Activated T-cell treated with anti-CD3 and anti-CD28 coated beads, Interleukin-2, amount 50 U/mL, for 4 hours (primary cell): ENCODE results near the gene BABAM2. TPM values are rescaled to one million over a fixed set of nuclear protein-coding genes. Genes with fewer than 3 reads are reported as not detected.

ENCODE experiments used
- ATAC-seq, 2 donors: fragments of 200-7000 bp; cut with Tn5 transposase; one replicate each; pipeline ENCODE4 v1.10.0; 2021
- DNase-seq: peaks from one replicate; pipeline ENCODE4 v3.0.0-alpha.2; 2020
- H3K27me3 Mint-ChIP-seq: one replicate; pipeline ENCODE4 v1.8.0; 2021; ENCODE audit warnings: low read depth, mixed read lengths
- H3K36me3 Mint-ChIP-seq: one replicate; pipeline ENCODE4 v1.8.0; 2022; ENCODE audit warnings: mixed read lengths; ENCODE audit not compliant: insufficient read depth
- H3K4me1 Mint-ChIP-seq: one replicate; pipeline ENCODE4 v1.8.0; 2021; ENCODE audit warnings: low read depth, mixed read lengths
- H3K4me3 Mint-ChIP-seq: one replicate; pipeline ENCODE4 v1.8.0; 2021; ENCODE audit warnings: mild to moderate bottlenecking, moderate library complexity, mixed read lengths
- H3K9me3 Mint-ChIP-seq: one replicate; pipeline ENCODE4 v1.8.0; 2021; ENCODE audit warnings: mixed read lengths
- total RNA-seq, 3 donors: library from RNA; stranded (reverse); gene quantifications; one replicate each; pipeline ENCODE4 v1.2.1, GENCODE V29; 2021

The BABAM2 gene
- total RNA-seq: 10 to 100 TPM; 34.3 to 45.9 (median 35.6) TPM

DNA sequence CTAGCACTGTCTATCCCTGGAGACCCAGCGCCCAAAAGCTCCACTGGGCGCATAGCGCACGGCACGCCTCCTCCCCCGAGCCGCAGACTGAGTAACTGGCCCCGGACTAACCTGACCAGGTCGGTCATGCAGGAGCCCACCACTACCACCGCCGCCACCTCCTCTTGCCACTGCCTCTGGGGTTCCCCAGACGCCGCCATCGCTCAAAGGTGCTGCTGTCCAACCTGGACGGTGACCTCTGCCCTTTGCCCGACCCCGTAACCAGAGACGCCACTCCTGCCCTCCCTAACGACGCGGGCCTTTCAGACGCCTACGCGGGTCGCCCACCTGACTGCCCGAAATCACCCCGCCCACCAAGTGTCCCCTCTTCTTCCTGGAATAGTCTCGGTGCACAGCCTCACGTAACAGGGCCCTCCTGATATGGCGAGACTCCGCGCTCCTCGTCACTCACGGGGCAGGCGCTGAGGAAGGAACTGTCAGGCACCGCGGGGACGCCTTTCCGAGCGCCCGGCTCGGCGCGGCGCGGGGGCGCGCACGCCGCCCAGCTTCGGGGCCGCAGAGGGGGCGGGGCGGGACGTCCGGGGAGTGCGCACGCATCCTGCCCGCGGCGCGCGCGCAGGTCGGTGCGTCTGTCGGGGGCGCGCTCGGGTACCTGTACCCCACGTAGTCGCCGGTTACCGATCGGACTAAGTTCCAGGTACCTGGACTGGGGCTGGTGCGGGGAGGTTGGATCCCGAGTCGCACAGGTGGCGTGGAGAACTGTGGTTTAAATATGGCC lies at the start of gene BABAM2, which contains the start of gene RBKS:
Gene BABAM2 (plus strand): TSS at position 584 of the 778 bp plus-strand sequence. CDS start 3,828 bp downstream, outside the sequence.
Gene RBKS (minus strand): TSS at position 242 of the 778 bp plus-strand sequence. CDS start 42 bp downstream, at position 200.
- ATAC-seq (peak; percentile 88 to 92), DNase-seq (peak; percentile 91)
- Mint-ChIP-seq H3K36me3 (peaks cover 10% of the 10 kb centered on the region), H3K4me1 (peaks cover 66% of the 10 kb centered on the region), H3K4me3 (peak within 1 kb of the TSS; percentile 98), H3K27me3 (peaks cover 1% of the 10 kb centered on the region), H3K9me3 (no peaks in the 10 kb centered on the region)

- DNase-seq: no peak
- H3K4me1 Mint-ChIP-seq: no peaks in the 10 kb centered on the region
- ATAC-seq: no peak
- H3K36me3 Mint-ChIP-seq: no peaks in the 10 kb centered on the region
- H3K9me3 Mint-ChIP-seq: no peaks in the 10 kb centered on the region
- H3K27me3 Mint-ChIP-seq: no peaks in the 10 kb centered on the region
- H3K4me3 Mint-ChIP-seq: no peak overlapping the region
These were observed 47.6 kb upstream of the BABAM2 start for GRCh38 chr2:27842894-27843293.

DNA sequence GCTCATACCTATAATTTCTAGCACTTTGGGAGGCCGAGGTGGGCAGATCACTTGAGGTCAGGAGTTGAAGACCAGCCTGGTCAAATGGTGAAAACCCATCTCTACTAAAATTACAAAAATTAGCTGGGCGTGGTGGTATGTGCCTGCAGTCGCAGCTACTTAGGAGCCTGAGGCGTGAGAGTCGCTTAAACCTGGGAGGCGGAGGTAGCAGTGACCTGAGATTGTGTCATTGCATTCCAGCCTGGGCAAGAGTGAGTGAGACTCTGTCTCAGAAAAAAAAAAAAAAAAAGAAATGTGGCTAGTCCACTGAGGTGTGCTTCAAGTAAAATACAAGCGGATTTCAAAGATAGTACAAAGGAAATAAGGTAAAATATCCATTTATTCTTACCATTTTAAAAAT lies 46.5 kb upstream of the BABAM2 start:
- no peaks in the 10 kb centered on the region for H3K4me1 Mint-ChIP-seq
- H3K27me3 Mint-ChIP-seq: no peaks in the 10 kb centered on the region
- H3K4me3 Mint-ChIP-seq: no peak overlapping the region
- H3K36me3 Mint-ChIP-seq: no peaks in the 10 kb centered on the region
- DNase-seq: no peak
- no peak for ATAC-seq
- H3K9me3 Mint-ChIP-seq: no peaks in the 10 kb centered on the region

GRCh38 chr2:27844821-27845255 lies 45.7 kb upstream of the BABAM2 start:
- DNase-seq (no peak), ATAC-seq (no peak)
- H3K4me1 Mint-ChIP-seq: no peaks in the 10 kb centered on the region
- no peaks in the 10 kb centered on the region for H3K9me3 Mint-ChIP-seq
- H3K4me3 Mint-ChIP-seq: no peak overlapping the region
- H3K27me3 Mint-ChIP-seq: no peaks in the 10 kb centered on the region
- no peaks in the 10 kb centered on the region for H3K36me3 Mint-ChIP-seq

- no peaks in the 10 kb centered on the region for H3K36me3 Mint-ChIP-seq
- ATAC-seq: no peak
- no peak overlapping the region for H3K4me3 Mint-ChIP-seq
- no peaks in the 10 kb centered on the region for H3K4me1 Mint-ChIP-seq
- H3K9me3 Mint-ChIP-seq: no peaks in the 10 kb centered on the region
- no peaks in the 10 kb centered on the region for H3K27me3 Mint-ChIP-seq
- no peak for DNase-seq
These were observed 43.2 kb upstream of the BABAM2 start for GRCh38 chr2:27847333-27847732.

- no peak overlapping the region for H3K4me3 Mint-ChIP-seq
- no peak for ATAC-seq
- DNase-seq: no peak
- H3K4me1 Mint-ChIP-seq: no peaks in the 10 kb centered on the region
- H3K9me3 Mint-ChIP-seq: no peaks in the 10 kb centered on the region
- H3K27me3 Mint-ChIP-seq: no peaks in the 10 kb centered on the region
- H3K36me3 Mint-ChIP-seq: no peaks in the 10 kb centered on the region
These were observed 40.8 kb upstream of the BABAM2 start for GRCh38 chr2:27849558-27850205.

DNA sequence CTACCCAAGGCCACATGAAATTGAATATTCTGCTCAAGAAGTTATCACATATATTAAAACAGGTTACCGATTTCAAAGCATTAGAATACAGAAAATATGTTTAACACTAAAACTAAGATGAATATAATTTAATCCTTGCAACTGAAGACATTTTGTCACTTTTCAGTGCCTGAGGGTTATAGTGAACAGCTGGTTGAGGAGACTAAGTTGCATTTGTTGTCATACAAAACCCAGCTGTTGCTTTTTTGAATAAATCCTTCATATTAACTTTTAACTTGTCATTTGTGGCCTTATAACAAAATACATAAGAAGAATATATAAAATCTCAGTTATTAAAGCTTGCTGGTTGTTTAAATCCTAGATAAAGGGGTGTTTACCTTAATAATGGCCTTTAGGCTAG lies 37.8 kb upstream of the BABAM2 start:
- DNase-seq (no peak), ATAC-seq (no peak)
- Mint-ChIP-seq H3K9me3 (peaks cover under 1% of the 10 kb centered on the region), H3K36me3 (peaks cover 3% of the 10 kb centered on the region), H3K4me3 (no peak overlapping the region), H3K27me3 (no peaks in the 10 kb centered on the region), H3K4me1 (peaks cover 14% of the 10 kb centered on the region)

DNA sequence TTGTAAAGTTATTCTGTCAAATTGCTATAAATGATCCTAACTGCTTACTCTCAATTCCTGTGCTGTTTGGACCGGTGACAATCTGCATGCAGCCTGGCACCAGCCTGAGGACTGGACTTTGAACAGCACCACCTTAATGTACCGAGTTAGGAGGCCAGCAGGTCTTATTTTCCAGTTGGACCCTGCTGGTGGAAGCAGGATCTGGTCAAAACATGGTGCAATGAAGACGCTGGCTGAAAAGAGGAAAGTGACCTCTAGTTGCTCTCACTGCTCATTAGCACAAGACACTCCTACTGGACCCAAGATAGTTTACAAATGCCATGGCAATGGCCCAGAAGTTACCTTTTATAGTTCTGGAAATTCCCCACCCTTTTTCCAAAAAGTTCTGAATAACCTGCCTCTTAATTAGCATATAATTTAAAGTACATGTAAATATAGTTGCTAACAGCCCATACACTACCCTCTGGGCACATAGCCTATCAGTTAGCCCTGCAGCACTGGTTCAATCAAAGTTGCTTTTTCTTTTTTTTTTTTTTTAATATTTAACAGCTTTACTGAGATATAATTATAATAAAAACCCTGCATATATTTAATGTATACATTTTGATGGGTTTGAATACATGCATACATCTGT lies 36.2 kb upstream of the BABAM2 start:
- H3K4me3 Mint-ChIP-seq: no peak overlapping the region
- H3K4me1 Mint-ChIP-seq: peaks cover 18% of the 10 kb centered on the region
- peaks cover 3% of the 10 kb centered on the region for H3K9me3 Mint-ChIP-seq
- peaks cover 9% of the 10 kb centered on the region for H3K36me3 Mint-ChIP-seq
- no peak for DNase-seq
- no peak for ATAC-seq
- no peaks in the 10 kb centered on the region for H3K27me3 Mint-ChIP-seq

DNA sequence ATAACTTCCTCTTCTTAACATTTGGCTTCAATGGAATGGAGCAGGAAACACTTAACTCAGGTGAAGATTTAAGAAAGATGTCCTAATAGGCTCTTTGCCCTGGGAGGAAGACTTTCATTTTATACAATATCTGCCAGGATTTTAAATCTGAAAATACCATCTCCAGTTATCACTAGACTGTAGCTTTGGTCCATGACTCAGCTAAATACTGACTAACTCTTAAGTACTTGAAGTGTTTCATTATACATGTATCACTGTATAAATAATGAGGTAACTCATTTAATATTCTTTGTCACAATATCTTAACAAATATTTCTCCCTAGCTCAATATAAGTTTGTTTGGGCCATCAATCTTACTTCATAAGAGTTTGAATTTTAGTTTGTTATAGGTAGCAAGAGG lies 35.1 kb upstream of the BABAM2 start:
- DNase-seq (no peak), ATAC-seq (peak; percentile 49 to 53)
- Mint-ChIP-seq H3K4me3 (no peak overlapping the region), H3K9me3 (peaks cover 3% of the 10 kb centered on the region), H3K36me3 (peaks cover 9% of the 10 kb centered on the region), H3K4me1 (peaks cover 25% of the 10 kb centered on the region), H3K27me3 (no peaks in the 10 kb centered on the region)

GRCh38 chr2:27856386-27856785 lies 34.1 kb upstream of the BABAM2 start:
- ATAC-seq (no peak), DNase-seq (no peak)
- Mint-ChIP-seq H3K27me3 (no peaks in the 10 kb centered on the region), H3K9me3 (peaks cover 3% of the 10 kb centered on the region), H3K36me3 (peaks cover 9% of the 10 kb centered on the region), H3K4me1 (peaks cover 31% of the 10 kb centered on the region), H3K4me3 (no peak overlapping the region)

- peaks cover 3% of the 10 kb centered on the region for H3K9me3 Mint-ChIP-seq
- H3K36me3 Mint-ChIP-seq: peaks cover 9% of the 10 kb centered on the region
- ATAC-seq (no peak), DNase-seq (no peak)
- H3K4me1 Mint-ChIP-seq: peaks cover 31% of the 10 kb centered on the region
- no peaks in the 10 kb centered on the region for H3K27me3 Mint-ChIP-seq
- no peak overlapping the region for H3K4me3 Mint-ChIP-seq
These were observed 33.6 kb upstream of the BABAM2 start for GRCh38 chr2:27856956-27857355.

GRCh38 chr2:27857417-27858172 lies 32.9 kb upstream of the BABAM2 start:
- Mint-ChIP-seq H3K27me3 (no peaks in the 10 kb centered on the region), H3K9me3 (peaks cover 3% of the 10 kb centered on the region), H3K4me3 (no peak overlapping the region), H3K36me3 (peaks cover 9% of the 10 kb centered on the region), H3K4me1 (peaks cover 31% of the 10 kb centered on the region)
- DNase-seq: no peak
- peak; percentile 60 to 70 for ATAC-seq

DNA sequence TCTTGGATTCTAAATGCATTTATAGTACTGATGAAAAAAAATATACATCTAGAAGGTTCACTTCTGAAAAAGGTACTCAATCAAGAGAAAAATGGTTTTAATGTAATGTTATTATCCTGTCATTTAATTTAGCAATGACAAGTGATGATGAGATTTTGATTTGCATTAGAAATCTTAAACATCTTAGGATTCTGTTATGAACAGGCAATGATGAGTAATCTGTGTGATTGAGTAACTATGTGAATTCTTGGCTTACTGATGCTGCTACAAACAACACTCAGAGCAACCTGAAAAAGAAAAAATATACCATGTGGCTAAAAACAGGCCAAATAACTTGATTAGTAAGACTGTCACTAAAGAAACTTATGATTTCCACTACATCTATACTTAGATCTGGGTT lies 30.4 kb upstream of the BABAM2 start:
- H3K4me3 Mint-ChIP-seq: no peak overlapping the region
- peaks cover 31% of the 10 kb centered on the region for H3K4me1 Mint-ChIP-seq
- peaks cover 3% of the 10 kb centered on the region for H3K9me3 Mint-ChIP-seq
- peak; percentile 76 to 80 for ATAC-seq
- no peaks in the 10 kb centered on the region for H3K27me3 Mint-ChIP-seq
- peaks cover 9% of the 10 kb centered on the region for H3K36me3 Mint-ChIP-seq
- DNase-seq: no peak

DNA sequence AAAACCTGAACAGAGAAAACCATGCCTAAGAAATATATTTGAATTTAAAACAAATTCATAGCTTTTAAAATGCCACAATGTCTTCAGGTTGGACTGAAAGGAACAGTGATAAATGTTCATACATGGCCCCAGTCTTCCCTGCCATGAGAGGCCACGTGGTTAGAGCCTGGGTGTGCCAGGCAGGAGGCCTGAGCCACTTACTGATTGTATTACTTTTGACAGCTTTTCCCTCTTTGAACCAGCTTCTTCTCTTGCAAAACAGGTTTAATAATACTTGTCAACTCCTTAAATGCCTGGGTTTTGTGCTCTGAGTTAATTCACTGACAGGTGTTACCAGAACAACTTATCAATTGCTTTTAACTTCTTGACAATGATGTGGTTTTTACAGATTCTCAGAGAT lies 27.4 kb upstream of the BABAM2 start:
- no peak overlapping the region for H3K4me3 Mint-ChIP-seq
- no peaks in the 10 kb centered on the region for H3K27me3 Mint-ChIP-seq
- H3K4me1 Mint-ChIP-seq: peaks cover 15% of the 10 kb centered on the region
- no peaks in the 10 kb centered on the region for H3K9me3 Mint-ChIP-seq
- ATAC-seq (no peak), DNase-seq (no peak)
- H3K36me3 Mint-ChIP-seq: peaks cover 3% of the 10 kb centered on the region
